HepG2 (cell line): Measurements from ENCODE around the gene ASXL1. TPM values are rescaled to one million over a fixed set of nuclear protein-coding genes. Genes with fewer than 3 reads are reported as not detected.
"Not testable (repeated sequence)": the region's sequence is repeated elsewhere in the genome, so short reads cannot be mapped to it uniquely, and the experiment has no call there.

Source experiments
- ETS1 ChIP-seq: sonication (generic); formaldehyde crosslinking; IDR thresholded peaks from 2 replicates; pipeline ENCODE4 v1.4.0; 2020; ENCODE audit warnings: missing genetic modification reagents
- HIC2 ChIP-seq: sonication (generic); formaldehyde crosslinking; IDR thresholded peaks from 2 replicates; pipeline ENCODE4 v1.9.0; 2022; ENCODE audit warnings: low read depth, missing genetic modification reagents
- ZBTB40 ChIP-seq, 2 experiments: fragments of 450-650 bp in 1 of 2; sonication (generic) in 1 of 2; formaldehyde crosslinking in 1 of 2; IDR thresholded peaks; 2 replicates each; pipeline versions ENCODE4 v1.6.1 to v1.8.0; 2016 to 2022; ENCODE audit warnings: antibody characterized with exemption in 1 of 2, mild to moderate bottlenecking in 1 of 2, missing genetic modification reagents in 1 of 2
- ZNF281 ChIP-seq: sonication (generic); formaldehyde crosslinking; IDR thresholded peaks from 2 replicates; pipeline ENCODE4 v1.4.0; 2020; ENCODE audit warnings: missing genetic modification reagents, borderline replicate concordance
- ZNF414 ChIP-seq: sonication (generic); formaldehyde crosslinking; IDR thresholded peaks from 2 replicates; pipeline ENCODE4 v1.5.0; 2020; ENCODE audit warnings: missing genetic modification reagents
- ZNF501 ChIP-seq: sonication (generic); formaldehyde crosslinking; IDR thresholded peaks from 2 replicates; pipeline ENCODE4 v1.5.1; 2020; ENCODE audit warnings: mild to moderate bottlenecking, moderate library complexity, missing genetic modification reagents
- polyA plus RNA-seq, 8 experiments: library from polyadenylated mRNA; depleted of rRNA in 3 of 8; stranded (reverse) in 7 of 8; unstranded in 1 of 8; fragments of >200 nt; fragmentation: Illumina TruSeq in 4 of 8; extraction: Trizol in 4 of 8; gene quantifications; 2 replicates each; pipeline versions ENCODE4 v1.2.1 to v1.2.3, GENCODE V29; 2011 to 2016; ENCODE audit warnings: low read depth in 4 of 8, missing spikeins in 1 of 8, mixed read lengths in 1 of 8; ENCODE audit not compliant: insufficient read depth in 1 of 8
- total RNA-seq, 5 experiments: library from RNA; depleted of rRNA; stranded (reverse); fragments of >200 nt; fragmentation: Illumina TruSeq; extraction: Trizol; gene quantifications; 2 replicates each; pipeline ENCODE4 v1.2.3, GENCODE V29; 2016; ENCODE audit warnings: low read depth in 1 of 5

ASXL1 gene
- total and polyA plus RNA-seq, 2 of the 13 experiments (the other 11 are each of a cell fraction or from before 2014, with no cell fraction given), result 62.1 to 74.8 TPM

GRCh38 chr20:32465901-32466675, 108.0 kb downstream of the ASXL1 start (continued):
- 0 out of 2 replicates have a peak, but pooled peaks have one; percentile 7 for TF ChIP-seq HIC2 (CRISPR knock-in tag)
- TF ChIP-seq ZNF414 (CRISPR knock-in tag), result 0 out of 2 replicates have a peak, but pooled peaks have one; percentile 1
- peak; percentile 86 for TF ChIP-seq ZNF501 (CRISPR knock-in tag)
- TF ChIP-seq ZNF281, result peak; percentile 15; the same call in 1 of the 2 replicates
- TF ChIP-seq ETS1, result 0 out of 2 replicates have a peak, but pooled peaks have one; percentile 45
- TF ChIP-seq ZBTB40 (IDR thresholded peaks at IDR 0.05), result not testable (repeated sequence)
- TF ChIP-seq ZBTB40 (CRISPR knock-in tag; IDR thresholded peaks at IDR 0.05), result 0 out of 2 replicates have a peak, but pooled peaks have one; percentile 56
